ENCODE measurements around the gene DCDC1. TPM values are rescaled to one million over a fixed set of nuclear protein-coding genes. Genes with fewer than 3 reads are reported as not detected.

Gene DCDC1
- total RNA-seq, 1 donor from 2014 or later = not detected

GRCh38 chr11:30852091-30852490, 517.4 kb downstream of the DCDC1 start:
- intact Hi-C loops (cut with DNase I) = loop anchor here (10.0 kb wide), 1 partner anchor 267 kb away; the partner anchor contains the start of gene MPPED2
- no peak for DNase-seq (ENCODE audit: low spot score in 2 of 2)
- H3K36me3 ChIP-seq = no peaks in the 10 kb centered on the region

GRCh38 chr11:30837252-30837651, 532.3 kb downstream of the DCDC1 start:
- TF ChIP-seq CTCF (IDR thresholded peaks at IDR 0.05) = no peak
- no peaks in the 10 kb centered on the region for H3K36me3 ChIP-seq
- peaks cover 0 to 4% of the 10 kb centered on the region in 2 donors for H3K9me3 ChIP-seq
- no peak overlapping the region for H3K27ac ChIP-seq
- H3K4me1 ChIP-seq = peaks cover 0 to 2% of the 10 kb centered on the region in 2 donors
- DNase-seq (ENCODE audit: low spot score in 2 of 2) = no peak
- no peak overlapping the region for H3K4me3 ChIP-seq
- no peaks in the 10 kb centered on the region for H3K27me3 ChIP-seq
- intact Hi-C loops (cut with DNase I) = no loop called here

More at GRCh38 chr11:30852091-30852490, 517.4 kb downstream of the DCDC1 start:
- Histone ChIP-seq H3K9me3 (peaks cover 3% of the 10 kb centered on the region in 2 donors), H3K4me3 (no peak overlapping the region), H3K27ac (no peak overlapping the region), H3K27me3 (no peaks in the 10 kb centered on the region), H3K4me1 (peaks cover 0 to 2% of the 10 kb centered on the region in 2 donors)
- TF ChIP-seq CTCF (IDR thresholded peaks at IDR 0.05) = no peak

- no peak for DNase-seq (ENCODE audit: low spot score in 2 of 2)
- H3K27me3 ChIP-seq = no peaks in the 10 kb centered on the region
- intact Hi-C loops (cut with DNase I) = no loop called here
- peaks cover 0 to 4% of the 10 kb centered on the region in 2 donors for H3K9me3 ChIP-seq
- H3K27ac ChIP-seq = no peak overlapping the region
- TF ChIP-seq CTCF (IDR thresholded peaks at IDR 0.05) = no peak
- no peak overlapping the region for H3K4me3 ChIP-seq
- peaks cover 0 to 18% of the 10 kb centered on the region in 2 donors for H3K4me1 ChIP-seq
- H3K36me3 ChIP-seq = no peaks in the 10 kb centered on the region
Measured at GRCh38 chr11:30832831-30833230, 536.7 kb downstream of the DCDC1 start.

GRCh38 chr11:30830681-30831080, 538.9 kb downstream of the DCDC1 start:
- Histone ChIP-seq H3K36me3 (no peaks in the 10 kb centered on the region), H3K9me3 (peaks cover 0 to 4% of the 10 kb centered on the region in 2 donors), H3K27ac (peak overlapping the region in 1 of 2 donors; percentile 44), H3K4me1 (peaks cover 0 to 37% of the 10 kb centered on the region in 2 donors), H3K27me3 (no peaks in the 10 kb centered on the region), H3K4me3 (no peak overlapping the region)
- DNase-seq (ENCODE audit: low spot score in 2 of 2) = no peak
- TF ChIP-seq CTCF (IDR thresholded peaks at IDR 0.05) = no peak
- intact Hi-C loops (cut with DNase I) = no loop called here

GRCh38 chr11:30826911-30827310, 542.6 kb downstream of the DCDC1 start:
- intact Hi-C loops (cut with DNase I) = no loop called here
- TF ChIP-seq CTCF (IDR thresholded peaks at IDR 0.05) = no peak
- H3K27ac ChIP-seq = peak overlapping the region; percentile 61 to 62
- no peaks in the 10 kb centered on the region for H3K27me3 ChIP-seq
- no peaks in the 10 kb centered on the region for H3K9me3 ChIP-seq
- H3K36me3 ChIP-seq = no peaks in the 10 kb centered on the region
- DNase-seq (ENCODE audit: low spot score in 2 of 2) = no peak
- peaks cover 0 to 31% of the 10 kb centered on the region in 2 donors for H3K4me1 ChIP-seq
- no peak overlapping the region for H3K4me3 ChIP-seq

GRCh38 chr11:30825723-30826122, 543.8 kb downstream of the DCDC1 start:
- no peak for DNase-seq (ENCODE audit: low spot score in 2 of 2)
- Histone ChIP-seq H3K27ac (peak overlapping the region; percentile 61 to 62), H3K27me3 (no peaks in the 10 kb centered on the region), H3K4me1 (peaks cover 0 to 23% of the 10 kb centered on the region in 2 donors), H3K9me3 (no peaks in the 10 kb centered on the region), H3K36me3 (no peaks in the 10 kb centered on the region), H3K4me3 (no peak overlapping the region)
- intact Hi-C loops (cut with DNase I) = no loop called here
- no peak for TF ChIP-seq CTCF (IDR thresholded peaks at IDR 0.05)
